Cortex of kidney (tissue), 1 donor: ENCODE data around the gene MEI1.

Source experiments
- DNase-seq: peaks from one replicate; lab custom pipeline; 2025; lab: John Stamatoyannopoulos, UW

MEI1 gene

DNA sequence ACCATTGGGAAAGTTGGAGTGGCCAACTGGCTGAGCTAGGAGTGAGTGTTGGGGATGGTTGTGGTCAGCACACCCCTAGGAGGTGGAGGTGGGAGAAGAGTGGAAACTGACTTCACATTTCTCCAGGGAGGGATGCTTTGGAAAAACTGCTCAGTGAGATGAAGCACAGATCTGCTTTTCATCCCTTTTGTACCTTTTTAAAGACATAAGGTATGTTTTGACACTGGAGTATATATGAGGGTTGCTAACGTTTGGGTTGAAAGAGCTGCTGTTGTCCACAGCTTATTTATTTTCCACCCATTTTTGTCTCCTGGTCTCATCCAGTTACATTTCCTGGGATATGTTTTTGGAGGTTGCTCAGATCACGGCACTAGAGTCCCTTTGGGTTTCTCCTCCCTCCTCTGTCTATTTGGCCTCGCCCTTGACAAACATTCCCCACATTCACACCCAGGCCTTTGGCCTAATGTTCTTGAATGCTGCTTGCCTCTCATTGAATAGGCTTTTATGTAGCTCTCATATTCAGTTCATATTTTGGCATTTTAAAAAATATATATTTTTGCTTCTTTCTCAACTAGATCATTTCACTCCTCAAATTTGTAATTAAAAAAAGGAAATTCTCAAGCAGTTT, 141.9 kb downstream of the MEI1 start:
- DNase-seq, result no peak

DNA sequence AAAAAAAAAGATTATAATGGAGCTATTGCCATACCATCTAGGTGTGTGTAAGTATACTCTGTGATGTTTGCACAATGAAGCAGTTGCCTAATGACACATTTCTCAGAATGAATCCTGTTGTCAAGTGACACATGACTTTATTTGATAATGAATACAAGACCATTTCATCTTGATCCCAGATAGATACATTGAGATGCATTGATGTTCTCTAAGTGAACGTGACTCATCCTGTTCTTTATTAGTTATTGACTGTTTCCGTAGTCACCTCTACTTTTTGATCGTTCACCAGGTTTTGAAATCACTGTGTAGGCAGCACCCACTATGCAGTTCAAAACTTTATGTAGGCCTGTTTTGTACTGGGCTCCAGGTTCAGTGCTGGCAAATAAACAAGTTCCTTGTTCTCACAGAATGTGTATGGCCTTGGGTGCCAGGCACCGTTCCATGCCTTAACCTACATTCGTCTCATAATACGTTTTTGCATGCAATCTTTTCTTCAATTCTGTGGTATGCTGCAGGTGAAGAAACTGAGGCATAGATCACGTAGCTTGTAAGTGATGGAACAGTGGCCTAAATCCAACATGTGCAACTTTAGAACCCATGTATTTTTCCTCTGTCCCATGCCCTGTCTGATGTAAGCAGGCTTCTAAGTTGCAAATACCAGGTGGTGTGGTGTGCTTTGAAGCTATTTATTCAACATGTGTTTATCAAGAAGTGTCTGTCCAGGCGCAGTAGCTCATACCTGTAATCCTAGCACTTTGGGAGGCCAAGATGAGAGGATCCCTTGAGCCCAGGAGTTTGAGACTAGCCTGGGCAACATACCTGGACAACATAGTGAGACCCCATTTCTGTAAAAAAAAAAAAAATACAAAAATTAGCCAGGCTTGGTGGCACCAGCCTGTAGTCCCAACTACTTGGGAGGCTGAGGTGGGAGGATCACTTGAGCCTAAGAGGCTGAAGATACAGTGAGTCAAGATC, 144.0 kb downstream of the MEI1 start:
- no peak for DNase-seq

DNA sequence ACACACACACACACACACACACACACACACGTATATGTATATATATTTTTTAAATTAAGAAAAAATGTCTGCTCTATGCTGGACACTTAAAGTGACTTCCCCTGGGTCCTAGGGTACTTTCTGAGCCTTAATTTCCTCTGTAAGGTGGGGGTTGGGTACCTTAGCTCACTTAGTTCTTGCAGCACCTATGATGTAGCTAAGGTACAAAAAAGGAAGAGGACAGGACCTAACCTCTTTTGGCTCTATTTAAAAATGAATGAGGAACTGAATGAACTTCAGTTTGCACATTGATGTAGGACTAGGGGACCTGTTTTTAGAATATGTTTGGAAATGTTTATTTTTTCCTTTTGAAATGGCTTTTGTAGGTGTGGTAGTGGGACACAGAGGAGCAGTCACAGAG, 144.7 kb downstream of the MEI1 start:
- DNase-seq, result no peak

DNA sequence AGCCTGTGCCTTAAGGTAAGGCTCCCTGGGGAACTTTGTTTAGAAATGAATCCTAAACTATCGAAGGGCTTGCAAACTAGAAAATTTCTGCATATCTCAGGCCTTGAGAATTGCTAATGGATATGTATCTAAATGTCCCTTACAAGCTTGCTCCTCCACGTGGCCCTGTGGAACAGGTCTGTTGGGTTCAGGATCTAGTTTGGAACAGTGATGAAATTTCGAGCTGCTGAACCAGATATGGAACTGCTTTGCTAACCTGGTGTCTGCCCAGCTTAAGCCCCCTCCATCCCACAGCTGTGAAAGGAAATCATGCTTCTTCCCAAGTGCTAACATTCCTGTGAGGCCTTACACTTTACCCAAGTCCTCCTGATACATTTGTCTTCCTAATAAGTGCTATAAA, 145.2 kb downstream of the MEI1 start:
- DNase-seq, result no peak

DNA sequence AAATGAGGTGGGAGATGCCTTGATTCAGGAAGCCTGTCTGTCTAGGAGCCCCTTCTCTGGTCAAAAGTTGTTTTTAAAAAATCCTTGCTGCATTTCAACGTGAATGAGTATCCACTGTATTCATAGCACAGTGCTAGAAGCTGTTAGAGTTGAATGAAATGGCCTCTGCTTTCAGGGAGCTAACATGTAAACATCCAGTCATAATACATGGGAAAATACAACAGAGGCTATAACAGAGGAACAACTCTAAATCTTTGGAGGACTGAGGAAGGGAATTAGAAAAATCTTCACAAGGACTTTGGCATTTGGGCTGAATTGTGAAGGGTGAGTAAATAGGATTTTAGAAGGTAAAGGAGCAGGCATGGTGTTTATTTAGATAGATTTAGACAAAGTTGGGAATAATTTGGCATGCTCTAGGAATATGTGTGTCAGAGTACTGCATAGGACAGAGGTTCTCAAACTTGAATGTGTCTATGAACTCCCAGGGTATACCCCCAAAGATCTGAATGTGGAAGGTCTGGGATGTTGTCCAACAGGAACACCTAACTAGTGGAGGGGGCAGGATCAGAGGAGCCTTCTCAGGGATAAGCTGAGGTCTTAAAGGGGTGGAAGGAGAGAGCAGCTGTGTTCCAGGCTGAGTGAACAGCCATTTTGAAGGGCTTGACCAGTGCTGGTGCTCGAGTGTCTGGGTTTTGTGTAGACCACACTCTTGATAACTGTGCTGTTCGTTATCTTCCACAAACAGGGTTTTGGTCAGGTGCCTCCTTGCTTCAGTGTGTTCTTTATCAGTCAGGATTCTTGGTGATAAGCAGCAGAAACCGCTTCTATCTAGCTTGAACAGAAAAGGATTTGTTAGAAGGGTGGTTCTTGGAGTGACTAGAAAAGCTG, 146.3 kb downstream of the MEI1 start:
- no peak for DNase-seq

DNA sequence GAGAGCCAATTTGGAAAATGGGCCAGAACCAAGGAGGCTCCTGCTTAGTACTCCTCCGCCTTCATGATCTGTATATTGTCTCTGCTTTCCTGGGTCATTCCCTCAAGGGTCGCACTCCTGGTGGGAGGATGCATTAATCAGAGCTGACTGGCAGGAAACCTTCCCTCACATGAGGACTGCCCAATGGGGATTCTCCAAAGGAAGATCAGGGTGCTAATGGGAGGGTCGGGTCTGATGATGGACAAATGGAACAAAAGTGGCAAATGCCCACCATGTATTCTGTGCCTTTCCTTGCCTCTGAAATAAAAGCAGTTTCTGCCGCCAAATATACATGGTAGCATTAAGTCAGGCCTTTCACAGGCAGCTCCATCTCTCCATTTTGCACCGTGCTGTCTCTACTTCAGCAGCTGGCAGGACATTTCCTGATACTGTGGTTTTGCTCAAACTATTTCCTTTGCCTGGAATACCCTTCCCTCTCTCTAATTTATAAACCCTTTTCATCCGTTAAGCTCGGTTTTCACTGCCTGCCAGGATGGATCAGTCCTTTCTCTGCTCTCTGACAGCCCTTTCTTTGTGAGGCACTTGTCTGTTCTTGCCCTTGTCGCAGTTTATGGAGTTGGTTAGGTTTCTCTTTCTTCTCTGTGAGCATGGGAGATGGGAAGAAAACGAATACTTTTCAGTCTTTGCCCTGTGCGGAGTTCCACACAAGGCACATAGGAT, 147.1 kb downstream of the MEI1 start:
- DNase-seq, result no peak

DNA sequence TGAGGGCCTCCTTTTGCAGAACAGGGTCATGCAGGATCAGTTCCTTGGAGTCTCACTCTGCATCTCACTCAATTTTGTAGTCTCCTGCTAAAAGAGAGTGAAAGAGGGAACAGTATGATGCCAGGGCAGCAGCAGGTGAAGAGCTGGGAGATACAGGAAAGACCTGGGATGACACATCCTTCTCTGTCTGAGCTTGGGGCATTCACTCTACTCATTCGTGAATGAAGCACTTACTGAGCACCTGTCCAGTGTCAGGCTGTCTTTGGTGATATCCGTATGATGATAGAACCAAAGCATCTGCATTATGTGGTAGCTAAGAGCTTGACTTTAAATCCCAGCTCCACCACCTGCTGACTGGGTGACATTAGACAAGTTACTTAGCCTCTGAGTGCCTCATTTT, 148.0 kb downstream of the MEI1 start:
- DNase-seq, result no peak

DNA sequence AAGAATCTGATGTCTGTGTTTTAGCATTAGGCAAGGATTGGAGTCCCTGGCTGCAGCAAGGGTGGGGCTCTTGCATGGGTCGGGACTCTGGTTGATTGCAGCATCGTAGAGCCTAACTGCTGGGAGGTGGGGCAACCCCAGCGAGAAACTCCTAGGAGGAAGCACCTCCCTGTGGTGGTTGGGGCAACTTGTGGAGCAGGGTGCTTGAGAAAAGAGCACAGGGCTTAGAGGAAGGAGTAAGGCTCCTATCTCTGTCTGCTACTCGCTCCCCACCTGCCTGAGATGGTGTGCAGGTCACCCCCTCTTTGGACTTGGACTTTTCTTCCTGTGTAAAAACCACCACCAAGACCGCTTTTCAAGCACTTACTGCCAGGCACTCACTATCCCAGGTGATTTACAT, 149.2 kb downstream of the MEI1 start:
- no peak for DNase-seq
